Amniotic stem cell (primary cell): ENCODE results near the gene SLC35F4.
"Not testable (repeated sequence)": the region's sequence is repeated elsewhere in the genome, so short reads cannot be mapped to it uniquely, and the experiment has no call there.

Experiments used
- DNase-seq: peaks from one replicate; lab custom pipeline; 2025; lab: John Stamatoyannopoulos, UW

SLC35F4 gene

GRCh38 chr14:57865403-57866198 lies at the start of gene SLC35F4:
Gene SLC35F4, minus strand, starts transcription at chr14:57866092.
- DNase-seq: no peak

GRCh38 chr14:57909626-57910025 lies 43.7 kb upstream of the SLC35F4 start:
- no peak for DNase-seq

GRCh38 chr14:57903954-57904353 lies 38.1 kb upstream of the SLC35F4 start:
- DNase-seq: no peak

- DNase-seq: no peak
Measured at GRCh38 chr14:57898837-57899572, 33.1 kb upstream of the SLC35F4 start.

GRCh38 chr14:57897144-57897748 lies 31.4 kb upstream of the SLC35F4 start:
- no peak for DNase-seq

- no peak for DNase-seq
Measured at GRCh38 chr14:57889245-57889644, 23.4 kb upstream of the SLC35F4 start.

- DNase-seq: no peak
Measured at GRCh38 chr14:57884175-57884574, 18.3 kb upstream of the SLC35F4 start.

GRCh38 chr14:57883061-57883460 lies 17.2 kb upstream of the SLC35F4 start:
- no peak for DNase-seq

- DNase-seq: no peak
Measured at GRCh38 chr14:57879516-57879915, 13.6 kb upstream of the SLC35F4 start.

GRCh38 chr14:57875985-57876384 lies 10.1 kb upstream of the SLC35F4 start:
- no peak for DNase-seq

- no peak for DNase-seq
Measured at GRCh38 chr14:57875296-57875695, 9.4 kb upstream of the SLC35F4 start.

GRCh38 chr14:57871459-57872080 lies 5.7 kb upstream of the SLC35F4 start:
- peak; percentile 26 for DNase-seq

GRCh38 chr14:57870686-57871457 lies 5.0 kb upstream of the SLC35F4 start:
- DNase-seq: no peak

GRCh38 chr14:57869617-57870016 lies 3.7 kb upstream of the SLC35F4 start:
- DNase-seq: no peak

- no peak for DNase-seq
Measured at GRCh38 chr14:57866199-57866705, 360 bp upstream of the SLC35F4 start.

- DNase-seq: no peak
Measured at GRCh38 chr14:57865066-57865402, 858 bp downstream of the SLC35F4 start.

GRCh38 chr14:57864659-57865058 lies 1.2 kb downstream of the SLC35F4 start:
- no peak for DNase-seq

GRCh38 chr14:57863471-57863870 lies 2.4 kb downstream of the SLC35F4 start:
- no peak for DNase-seq

- DNase-seq: not testable (repeated sequence)
Measured at GRCh38 chr14:57855666-57856065, 10.2 kb downstream of the SLC35F4 start.

- no peak for DNase-seq
Measured at GRCh38 chr14:57854571-57854970, 11.3 kb downstream of the SLC35F4 start.

- DNase-seq: no peak
Measured at GRCh38 chr14:57851354-57851753, 14.5 kb downstream of the SLC35F4 start.

GRCh38 chr14:57848786-57849185 lies 17.1 kb downstream of the SLC35F4 start:
- no peak for DNase-seq
